NB4 (cell line): ENCODE measurements around the gene SMYD1.

ENCODE experiments used
- MYC ChIP-seq: IDR thresholded peaks from 2 replicates; pipeline ENCODE4 v1.6.1; 2011; ENCODE audit warnings: low read depth, low read length
- TF ChIP-seq, protein P1 (sequence below): IDR thresholded peaks from one replicate; pipeline ENCODE4 v1.5.1; 2012; ENCODE audit warnings: low read depth, low read length

DNA sequence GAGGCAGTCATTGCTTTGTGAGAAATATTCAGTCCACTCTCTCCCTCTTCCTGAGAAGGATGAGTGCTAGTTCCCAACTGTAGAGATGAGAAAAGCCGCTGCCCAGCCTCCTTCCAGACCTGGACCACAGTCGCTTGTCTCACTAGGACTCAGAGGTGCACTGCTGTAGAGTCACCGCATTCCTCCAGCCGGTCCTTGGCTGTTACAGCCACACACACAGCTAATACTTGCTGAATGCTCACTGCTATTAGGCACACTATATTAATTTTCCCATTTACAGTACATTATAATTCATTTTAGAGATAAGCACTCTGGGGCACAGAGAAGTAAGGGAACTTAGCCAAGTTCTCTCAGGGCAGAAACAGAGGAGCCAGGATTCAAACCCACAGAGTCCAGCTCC, 70.2 kb downstream of the SMYD1 start:
- TF ChIP-seq, protein P1, sequence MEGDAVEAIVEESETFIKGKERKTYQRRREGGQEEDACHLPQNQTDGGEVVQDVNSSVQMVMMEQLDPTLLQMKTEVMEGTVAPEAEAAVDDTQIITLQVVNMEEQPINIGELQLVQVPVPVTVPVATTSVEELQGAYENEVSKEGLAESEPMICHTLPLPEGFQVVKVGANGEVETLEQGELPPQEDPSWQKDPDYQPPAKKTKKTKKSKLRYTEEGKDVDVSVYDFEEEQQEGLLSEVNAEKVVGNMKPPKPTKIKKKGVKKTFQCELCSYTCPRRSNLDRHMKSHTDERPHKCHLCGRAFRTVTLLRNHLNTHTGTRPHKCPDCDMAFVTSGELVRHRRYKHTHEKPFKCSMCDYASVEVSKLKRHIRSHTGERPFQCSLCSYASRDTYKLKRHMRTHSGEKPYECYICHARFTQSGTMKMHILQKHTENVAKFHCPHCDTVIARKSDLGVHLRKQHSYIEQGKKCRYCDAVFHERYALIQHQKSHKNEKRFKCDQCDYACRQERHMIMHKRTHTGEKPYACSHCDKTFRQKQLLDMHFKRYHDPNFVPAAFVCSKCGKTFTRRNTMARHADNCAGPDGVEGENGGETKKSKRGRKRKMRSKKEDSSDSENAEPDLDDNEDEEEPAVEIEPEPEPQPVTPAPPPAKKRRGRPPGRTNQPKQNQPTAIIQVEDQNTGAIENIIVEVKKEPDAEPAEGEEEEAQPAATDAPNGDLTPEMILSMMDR = no peak
- no peak for TF ChIP-seq MYC
